WTC11 (cell line): ENCODE measurements around the gene TF. TPM values are rescaled to one million over a fixed set of nuclear protein-coding genes. Genes with fewer than 3 reads are reported as not detected.

Experiments
- ATAC-seq: fragments of 200-7000 bp; cut with Tn5 transposase; 2 replicates; pipeline ENCODE4 v1.10.0; 2021; ENCODE audit warnings: mild to moderate bottlenecking, moderate library complexity
- CTCF ChIA-PET: fragments of 300-600 bp; sonication (Branson Sonifier 250); formaldehyde crosslinking; loops from one replicate; lab custom pipeline; 2021; ENCODE audit warnings: antibody characterized with exemption; lab: Charles Lee
- POLR2A ChIA-PET: fragments of 350-600 bp; sonication (Branson Sonifier 250); formaldehyde crosslinking; loops from one replicate; lab custom pipeline; 2021; ENCODE audit warnings: antibody characterized with exemption; lab: Charles Lee
- DNase-seq: peaks from one replicate; pipeline ENCODE4 v3.0.0; 2021; ENCODE audit warnings: low spot score
- H3K27ac Mint-ChIP-seq: 2 replicates; pipeline ENCODE4 v1.8.0; 2021; ENCODE audit warnings: mixed read lengths
- H3K27me3 Mint-ChIP-seq: 2 replicates; pipeline ENCODE4 v1.8.0; 2021; ENCODE audit warnings: low read depth, mild to moderate bottlenecking, moderate library complexity, mixed read lengths
- H3K36me3 Mint-ChIP-seq: 2 replicates; pipeline ENCODE4 v1.8.0; 2021; ENCODE audit warnings: mixed read lengths
- H3K4me1 Mint-ChIP-seq: 2 replicates; pipeline ENCODE4 v1.8.0; 2022; ENCODE audit warnings: mixed read lengths
- H3K4me3 Mint-ChIP-seq: 2 replicates; pipeline ENCODE4 v1.8.0; 2021; ENCODE audit warnings: mild to moderate bottlenecking, moderate library complexity, mixed read lengths
- H3K9me3 Mint-ChIP-seq: 2 replicates; pipeline ENCODE4 v1.8.0; 2021; ENCODE audit warnings: mixed read lengths
- AR ChIP-seq: fragments of 250-450 bp; sonication (Bioruptor Pico); IDR thresholded peaks from 2 replicates; pipeline ENCODE4 v1.9.0; 2021; ENCODE audit warnings: mild to moderate bottlenecking
- CDX4 ChIP-seq: fragments of 250-450 bp; sonication (Bioruptor Pico); IDR thresholded peaks from 2 replicates; pipeline ENCODE4 v1.9.0; 2021; ENCODE audit warnings: moderate library complexity, mild to moderate bottlenecking, inconsistent platforms, borderline replicate concordance
- E2F4 ChIP-seq: sonication (generic); formaldehyde crosslinking; IDR thresholded peaks from 2 replicates; pipeline ENCODE4 v1.8.1; 2022; ENCODE audit warnings: low read depth, mild to moderate bottlenecking, moderate library complexity, missing genetic modification reagents, borderline replicate concordance
- FOXP1 ChIP-seq: sonication (generic); formaldehyde crosslinking; IDR thresholded peaks from 2 replicates; pipeline ENCODE4 v1.8.0; 2022; ENCODE audit warnings: missing genetic modification reagents, mild to moderate bottlenecking, moderate library complexity, borderline replicate concordance
- GABPB1 ChIP-seq: sonication (generic); formaldehyde crosslinking; IDR thresholded peaks from 2 replicates; pipeline ENCODE4 v1.8.1; 2023; ENCODE audit warnings: mild to moderate bottlenecking, missing genetic modification reagents
- HMGA2 ChIP-seq: fragments of 250-450 bp; sonication (Bioruptor Pico); IDR thresholded peaks from 2 replicates; pipeline ENCODE4 v1.4.0; 2021; ENCODE audit warnings: mild to moderate bottlenecking, moderate library complexity
- IRF2 ChIP-seq: sonication (generic); formaldehyde crosslinking; IDR thresholded peaks from 2 replicates; pipeline ENCODE4 v1.8.0; 2022; ENCODE audit warnings: low read depth, missing genetic modification reagents, borderline replicate concordance
- MLX ChIP-seq: sonication (generic); formaldehyde crosslinking; IDR thresholded peaks from 2 replicates; pipeline ENCODE4 v1.8.1; 2023; ENCODE audit warnings: mild to moderate bottlenecking, missing genetic modification reagents, moderate library complexity
- NFE2L1 ChIP-seq: sonication (generic); formaldehyde crosslinking; IDR thresholded peaks from 2 replicates; pipeline ENCODE4 v1.8.1; 2023; ENCODE audit warnings: missing genetic modification reagents
- NR2C2 ChIP-seq: sonication (generic); formaldehyde crosslinking; IDR thresholded peaks from 2 replicates; pipeline ENCODE4 v1.8.0; 2022; ENCODE audit warnings: mild to moderate bottlenecking, missing genetic modification reagents
- NR3C1 ChIP-seq: sonication (generic); formaldehyde crosslinking; conservative IDR thresholded peaks from 2 replicates; pipeline ENCODE4 v1.8.1; 2023; ENCODE audit warnings: low read depth, mild to moderate bottlenecking, missing genetic modification reagents
- PRDM15 ChIP-seq: sonication (generic); formaldehyde crosslinking; IDR thresholded peaks from 2 replicates; pipeline ENCODE4 v1.8.0; 2022; ENCODE audit warnings: missing genetic modification reagents
- RORB ChIP-seq: fragments of 250-450 bp; sonication (Bioruptor Pico); IDR thresholded peaks from 2 replicates; pipeline ENCODE4 v1.9.0; 2021; ENCODE audit warnings: mild to moderate bottlenecking
- TEAD1 ChIP-seq: sonication (generic); formaldehyde crosslinking; IDR thresholded peaks from 2 replicates; pipeline ENCODE4 v1.8.0; 2022; ENCODE audit warnings: mild to moderate bottlenecking, missing genetic modification reagents
- TEAD4 ChIP-seq: sonication (generic); formaldehyde crosslinking; IDR thresholded peaks from 2 replicates; pipeline ENCODE4 v1.8.0; 2022; ENCODE audit warnings: mild to moderate bottlenecking, missing genetic modification reagents
- TP53 ChIP-seq: sonication (generic); formaldehyde crosslinking; IDR thresholded peaks from 2 replicates; pipeline ENCODE4 v1.8.1; 2023; ENCODE audit warnings: mild to moderate bottlenecking, missing genetic modification reagents
- ZBTB21 ChIP-seq: sonication (generic); formaldehyde crosslinking; IDR thresholded peaks from 2 replicates; pipeline ENCODE4 v1.8.1; 2023; ENCODE audit warnings: mild to moderate bottlenecking, missing genetic modification reagents, borderline replicate concordance
- ZNF263 ChIP-seq: sonication (generic); formaldehyde crosslinking; IDR thresholded peaks from 2 replicates; pipeline ENCODE4 v1.8.1; 2022; ENCODE audit warnings: low read depth, mild to moderate bottlenecking, moderate library complexity, missing genetic modification reagents
- ZNF416 ChIP-seq: fragments of 250-450 bp; sonication (Bioruptor Pico); IDR thresholded peaks from 2 replicates; pipeline ENCODE4 v1.9.0; 2021; ENCODE audit warnings: mild to moderate bottlenecking, inconsistent platforms
- ZNF425 ChIP-seq: fragments of 250-450 bp; sonication (Bioruptor Pico); conservative IDR thresholded peaks from 2 replicates; pipeline ENCODE4 v1.9.0; 2021; ENCODE audit warnings: mild to moderate bottlenecking
- total RNA-seq: library from RNA; stranded (reverse); gene quantifications from 3 replicates; pipeline ENCODE4 v1.2.3, GENCODE V29; 2021

TF gene
- total RNA-seq, 1 experiment from 2014 or later, result 9.3 TPM

- TF ChIP-seq ZNF425 (CRISPR knock-in tag), result no peak
- TF ChIP-seq ZNF263 (CRISPR knock-in tag), result no peak
- no peak for TF ChIP-seq NFE2L1
- no peak for TF ChIP-seq RORB (CRISPR knock-in tag)
- no peak for TF ChIP-seq MLX (CRISPR knock-in tag)
- no peak for TF ChIP-seq NR3C1 (CRISPR knock-in tag)
- no peak for TF ChIP-seq IRF2
- TF ChIP-seq PRDM15 (CRISPR knock-in tag), result no peak
- no peak for TF ChIP-seq FOXP1 (CRISPR knock-in tag)
- no peak for TF ChIP-seq CDX4
- no peak for TF ChIP-seq TEAD4 (CRISPR knock-in tag)
- TF ChIP-seq NR2C2 (CRISPR knock-in tag), result no peak
- TF ChIP-seq ZBTB21 (CRISPR knock-in tag), result no peak
- no peak for TF ChIP-seq GABPB1
These were observed 46.7 kb upstream of the TF start (continued) for GRCh38 chr3:133699467-133699866.

GRCh38 chr3:133699903-133700302 lies 46.3 kb upstream of the TF start:
- peaks cover 10% of the 10 kb centered on the region for H3K9me3 Mint-ChIP-seq
- no peak overlapping the region for H3K4me3 Mint-ChIP-seq
- H3K27me3 Mint-ChIP-seq, result no peaks in the 10 kb centered on the region
- H3K27ac Mint-ChIP-seq, result no peak overlapping the region
- no peak for ATAC-seq
- CTCF ChIA-PET, result no interaction called here
- H3K36me3 Mint-ChIP-seq, result no peaks in the 10 kb centered on the region
- H3K4me1 Mint-ChIP-seq, result no peaks in the 10 kb centered on the region
- no peak for DNase-seq
- POLR2A ChIA-PET, result interaction anchor here (0.6 kb wide), 1 partner anchor 28 kb away, joined by 3 read pairs; no protein-coding TSS in a partner anchor
- TF ChIP-seq HMGA2 (CRISPR knock-in tag) (no peak), MLX (CRISPR knock-in tag) (no peak), CDX4 (no peak), TEAD1 (no peak), E2F4 (CRISPR knock-in tag) (no peak), NR3C1 (CRISPR knock-in tag) (no peak), AR (CRISPR knock-in tag) (no peak), TP53 (CRISPR knock-in tag) (no peak), ZNF416 (no peak)
